K562 (cell line): ENCODE measurements around the gene RSAD1. TPM values are rescaled to one million over a fixed set of nuclear protein-coding genes. Genes with fewer than 3 reads are reported as not detected.

Experiments used
- FOXA3 ChIP-seq, 2 experiments: fragments of 450-650 bp in 1 of 2; sonication (generic) in 1 of 2; formaldehyde crosslinking; IDR thresholded peaks in 1 of 2; conservative IDR thresholded peaks in 1 of 2; 2 replicates each; pipeline versions ENCODE4 v1.4.0 to v1.8.0; 2020 to 2022; ENCODE audit warnings: mild to moderate bottlenecking in 2 of 2, missing genetic modification reagents in 1 of 2
- GATAD2B ChIP-seq: fragments of 450-650 bp; IDR thresholded peaks from 2 replicates; pipeline ENCODE4 v1.6.1; 2017; ENCODE audit warnings: mild to moderate bottlenecking, borderline replicate concordance
- GMEB1 ChIP-seq: fragments of 250-450 bp; sonication (Bioruptor Pico); IDR thresholded peaks from 2 replicates; pipeline ENCODE4 v1.4.0; 2020; ENCODE audit warnings: mild to moderate bottlenecking
- HNRNPLL ChIP-seq: fragments of 200-400 bp; formaldehyde crosslinking; IDR thresholded peaks from 2 replicates; pipeline ENCODE4 v1.6.1; 2017; ENCODE audit warnings: low read length, low read depth, mild to moderate bottlenecking; ENCODE audit not compliant: poor library complexity, severe bottlenecking
- KLF1 ChIP-seq: fragments of 450-650 bp; IDR thresholded peaks from 2 replicates; pipeline ENCODE4 v1.6.1; 2016; ENCODE audit warnings: missing genetic modification characterization, missing compliant biosample characterization
- PATZ1 ChIP-seq: fragments of 250-450 bp; sonication (Bioruptor Pico); IDR thresholded peaks from 2 replicates; pipeline ENCODE4 v1.5.0; 2020; ENCODE audit warnings: mild to moderate bottlenecking, borderline replicate concordance
- POLR2AphosphoS5 ChIP-seq: IDR thresholded peaks from 2 replicates; pipeline ENCODE4 v1.6.1; 2011; ENCODE audit warnings: mild to moderate bottlenecking, low read depth, low read length, moderate library complexity; ENCODE audit not compliant: control insufficient read depth, insufficient read depth
- POLR2G ChIP-seq: fragments of 200-400 bp; formaldehyde crosslinking; IDR thresholded peaks from 2 replicates; pipeline ENCODE4 v1.6.1; 2017; ENCODE audit warnings: low read depth, mild to moderate bottlenecking, antibody characterized with exemption, low read length, moderate library complexity
- STAG1 ChIP-seq: sonication (generic); formaldehyde crosslinking; IDR thresholded peaks from 2 replicates; pipeline ENCODE4 v1.5.0; 2020; ENCODE audit warnings: missing genetic modification reagents, borderline replicate concordance
- TRIM24 ChIP-seq, 2 experiments: fragments of 450-650 bp; IDR thresholded peaks; 2 replicates each; pipeline ENCODE4 v1.6.1; 2016
- ZBTB12 ChIP-seq: fragments of 250-450 bp; sonication (Bioruptor Pico); IDR thresholded peaks from 2 replicates; pipeline ENCODE4 v1.4.0; 2020
- ZBTB8A ChIP-seq: fragments of 450-650 bp; IDR thresholded peaks from 2 replicates; pipeline ENCODE4 v1.6.1; 2018; ENCODE audit warnings: mild to moderate bottlenecking, moderate library complexity; ENCODE audit not compliant: partially characterized antibody
- ZNF639 ChIP-seq, 2 experiments: fragments of 200-800 bp in 1 of 2; sonication (Bioruptor generic) in 1 of 2; sonication (generic) in 1 of 2; formaldehyde crosslinking in 1 of 2; IDR thresholded peaks in 1 of 2; conservative IDR thresholded peaks in 1 of 2; 2 replicates each; pipeline versions ENCODE4 v1.5.0 to v1.6.1; 2016 to 2020; ENCODE audit warnings: missing compliant biosample characterization in 1 of 2, missing genetic modification characterization in 1 of 2, missing genetic modification reagents in 1 of 2
- ZNF740 ChIP-seq, 3 experiments: fragments of 200-800 bp in 1 of 3; sonication (Bioruptor generic) in 1 of 3; sonication (generic) in 1 of 3; formaldehyde crosslinking in 1 of 3; IDR thresholded peaks; 2 replicates each; pipeline versions ENCODE4 v1.6.1 to v1.8.0; 2016 to 2022; ENCODE audit warnings: mild to moderate bottlenecking in 2 of 3, missing compliant biosample characterization in 2 of 3, missing genetic modification characterization in 2 of 3, missing genetic modification reagents in 1 of 3
- polyA plus RNA-seq, 8 experiments: library from polyadenylated mRNA; depleted of rRNA in 4 of 8; stranded (reverse) in 5 of 8; unstranded in 3 of 8; fragments of >200 nt; fragmentation: Nextera tagmentation in 2 of 8; fragmentation: Illumina TruSeq in 1 of 8; extraction: Ambion mirVana in 2 of 8; extraction: Trizol in 1 of 8; gene quantifications; 2 replicates each; pipeline versions ENCODE4 v1.2.1 to v1.2.3, GENCODE V29; 2011 to 2014; ENCODE audit warnings: inconsistent platforms in 1 of 8, missing spikeins in 1 of 8
- total RNA-seq, 7 experiments: library from RNA; depleted of rRNA in 6 of 7; stranded (reverse); fragments of >200 nt in 6 of 7; fragmentation: Illumina TruSeq in 2 of 7; extraction: Trizol in 2 of 7; gene quantifications; 2 replicates each; pipeline versions ENCODE4 v1.2.1 to v1.2.3, GENCODE V29; 2011 to 2021; ENCODE audit warnings: low replicate concordance in 1 of 7

Gene RSAD1
- total and polyA plus RNA-seq, 9 of the 15 experiments (the other 6 are each of a cell fraction or from before 2014, with no cell fraction given), result 4.5 to 42.5 (median 26.8) TPM

- TF ChIP-seq ZNF639 (CRISPR knock-in tag; conservative IDR thresholded peaks at IDR 0.05 in 1 of 2, IDR thresholded peaks at IDR 0.05 in 1 of 2) (peak in 1 of 2 experiments; percentile 93; a peak in 2 of 4 replicates), TRIM24 (IDR thresholded peaks at IDR 0.05) (no peak; a peak in 1 of 4 replicates), FOXA3 (CRISPR knock-in tag; conservative IDR thresholded peaks at IDR 0.05 in 1 of 2, IDR thresholded peaks at IDR 0.05 in 1 of 2) (no peak), GMEB1 (peak; percentile 94), KLF1 (tag) (peak; percentile 56; the same call in 1 of the 2 replicates), HNRNPLL (peak; percentile 97), ZNF740 (CRISPR knock-in tag; IDR thresholded peaks at IDR 0.05) (0 out of 2 replicates have a peak, but pooled peaks have one; percentile 59), ZNF740 (tag; IDR thresholded peaks at IDR 0.05) (no peak), POLR2AphosphoS5 (peak; percentile 72), STAG1 (CRISPR knock-in tag) (peak; percentile 69; the same call in 1 of the 2 replicates), PATZ1 (CRISPR knock-in tag) (no peak), ZBTB12 (CRISPR knock-in tag) (peak; percentile 55; the same call in 1 of the 2 replicates), GATAD2B (peak; percentile 91), POLR2G (peak; percentile 97), ZBTB8A (no peak)
Measured at GRCh38 chr17:50478391-50479381, at the start of gene RSAD1 (continued).
